HepG2 (cell line): ENCODE measurements around the gene SDK1. TPM values are rescaled to one million over a fixed set of nuclear protein-coding genes. Genes with fewer than 3 reads are reported as not detected.

ENCODE experiments used
- ATAC-seq: fragments of 200-7000 bp; cut with Tn5 transposase; 3 replicates; pipeline ENCODE4 v1.9.1; 2020; ENCODE audit warnings: mild to moderate bottlenecking, moderate library complexity
- BruUV-seq: library from RNA; stranded (reverse); fragments of 400-500 nt; replicated peaks from 2 replicates; lab custom pipeline; 2021; lab: Mats Ljungman, UMichigan
- CTCF ChIA-PET: fragments of 300-600 bp; formaldehyde crosslinking; extraction: SDS; loops from one replicate; lab custom pipeline; 2021; ENCODE audit warnings: low total read pairs, inconsistent platforms, low intra/inter-chr PET ratio; lab: Yijun Ruan, JAX
- POLR2A ChIA-PET: fragments of 350-600 bp; sonication (Branson Sonifier 250); formaldehyde crosslinking; loops from one replicate; lab custom pipeline; 2020; ENCODE audit warnings: antibody characterized with exemption, inconsistent platforms; lab: Yijun Ruan, JAX
- DNase-seq: peaks from one replicate; pipeline ENCODE4 v3.0.0-alpha.2; 2015; ENCODE audit warnings: low spot score
- FAIRE-seq: peaks from 3 replicates; lab custom pipeline; 2011; peaks lifted over from hg19 to GRCh38; lab: Jason Lieb, UNC
- H2AFZ ChIP-seq: one replicate; pipeline ENCODE4 v1.6.1; 2011; ENCODE audit warnings: low read length, inconsistent platforms
- H3K27ac ChIP-seq: fragments of 300-600 bp; 3 replicates; pipeline ENCODE4 v1.8.0; 2011; ENCODE audit warnings: mixed run types, mild to moderate bottlenecking, mixed read lengths, low read length, inconsistent platforms; ENCODE audit not compliant: insufficient read depth; ENCODE audit errors: extremely low read length
- H3K27me3 ChIP-seq, 2 experiments: fragments of 200-600 bp in 1 of 2; 2 replicates in 1 of 2; 3 replicates in 1 of 2; pipeline versions ENCODE4 v1.6.0 to v1.8.0; 2011; ENCODE audit warnings: low read length in 2 of 2, mild to moderate bottlenecking in 2 of 2, moderate library complexity in 2 of 2, inconsistent platforms in 1 of 2; ENCODE audit not compliant: insufficient read depth in 2 of 2, control insufficient read depth in 1 of 2
- H3K36me3 ChIP-seq, 2 experiments: fragments of 200-600 bp in 1 of 2; replicated peaks in 1 of 2; 2 replicates in 1 of 2; 3 replicates in 1 of 2; pipeline versions ENCODE4 v1.5.1 to v1.8.0; 2011; ENCODE audit warnings: low read length in 2 of 2, inconsistent platforms in 1 of 2; ENCODE audit not compliant: insufficient read depth in 2 of 2, control insufficient read depth in 1 of 2
- H3K4me1 ChIP-seq: 2 replicates; pipeline ENCODE4 v1.5.1; 2012; ENCODE audit warnings: low read length, inconsistent platforms; ENCODE audit not compliant: insufficient read depth
- H3K4me2 ChIP-seq: 2 replicates; pipeline ENCODE4 v1.6.0; 2011; ENCODE audit warnings: low read depth, low read length, inconsistent platforms
- H3K4me3 ChIP-seq, 3 experiments: fragments of 200-600 bp in 1 of 3; sonication (generic), shearing (Covaris generic) in 1 of 3; replicated peaks in 1 of 3; 2 replicates each; pipeline ENCODE4 v1.5.1; 2011 to 2016; ENCODE audit warnings: low read length in 3 of 3, inconsistent platforms in 2 of 3, low read depth in 2 of 3, mild to moderate bottlenecking in 2 of 3, control low read depth in 1 of 3, mixed read lengths in 1 of 3; ENCODE audit not compliant: insufficient read depth in 1 of 3
- H3K79me2 ChIP-seq: one replicate; pipeline ENCODE4 v1.6.1; 2011; ENCODE audit warnings: low read length, inconsistent platforms; ENCODE audit not compliant: insufficient read depth
- H3K9ac ChIP-seq: 2 replicates; pipeline ENCODE4 v1.6.0; 2011; ENCODE audit warnings: mild to moderate bottlenecking, low read depth, low read length, inconsistent platforms; ENCODE audit not compliant: insufficient read depth
- H3K9me3 ChIP-seq: 2 replicates; pipeline ENCODE4 v1.5.1; 2012; ENCODE audit warnings: mild to moderate bottlenecking, low read length
- H4K20me1 ChIP-seq: 2 replicates; pipeline ENCODE4 v1.6.0; 2011; ENCODE audit warnings: inconsistent platforms, mild to moderate bottlenecking, low read length, moderate library complexity; ENCODE audit not compliant: insufficient read depth
- CTCF ChIP-seq: sonication (generic); formaldehyde crosslinking; IDR thresholded peaks from 2 replicates; pipeline ENCODE4 v1.5.0; 2020; ENCODE audit warnings: mild to moderate bottlenecking, missing genetic modification reagents, moderate library complexity
- EP300 ChIP-seq, 3 experiments: sonication (generic) in 1 of 3; formaldehyde crosslinking in 1 of 3; IDR thresholded peaks; 2 replicates each; pipeline versions ENCODE4 v1.5.1 to v1.6.1; 2011 to 2020; ENCODE audit warnings: low read depth in 2 of 3, low read length in 2 of 3, borderline replicate concordance in 1 of 3, improper control_type of control experiment in 1 of 3, mild to moderate bottlenecking in 1 of 3, missing genetic modification reagents in 1 of 3, moderate library complexity in 1 of 3
- FOXC1 ChIP-seq: sonication (generic); formaldehyde crosslinking; IDR thresholded peaks from 2 replicates; pipeline ENCODE4 v1.8.0; 2022; ENCODE audit warnings: mild to moderate bottlenecking, missing genetic modification reagents, borderline replicate concordance
- GMEB2 ChIP-seq: IDR thresholded peaks from 2 replicates; pipeline ENCODE4 v1.6.1; 2016; ENCODE audit warnings: missing biosample characterization, missing genetic modification reagents, low read depth
- KDM3A ChIP-seq: IDR thresholded peaks from 2 replicates; pipeline ENCODE4 v1.6.1; 2018; ENCODE audit warnings: low read depth, missing compliant biosample characterization
- MAFF ChIP-seq: IDR thresholded peaks from 2 replicates; pipeline ENCODE4 v1.6.1; 2011; ENCODE audit warnings: low read depth, low read length, improper control_type of control experiment
- MAFK ChIP-seq, 2 experiments: IDR thresholded peaks in 1 of 2; conservative IDR thresholded peaks in 1 of 2; 2 replicates each; pipeline ENCODE4 v1.6.1; 2011; ENCODE audit warnings: improper control_type of control experiment in 2 of 2, low read length in 2 of 2
- MATR3 ChIP-seq: sonication (generic); formaldehyde crosslinking; IDR thresholded peaks from 2 replicates; pipeline ENCODE4 v1.4.0; 2020; ENCODE audit warnings: missing genetic modification reagents
- MTA3 ChIP-seq: sonication (generic); formaldehyde crosslinking; IDR thresholded peaks from 2 replicates; pipeline ENCODE4 v1.4.0; 2020; ENCODE audit warnings: missing genetic modification reagents
- NONO ChIP-seq, 2 experiments: fragments of 450-650 bp in 1 of 2; sonication (generic) in 1 of 2; formaldehyde crosslinking in 1 of 2; IDR thresholded peaks in 1 of 2; conservative IDR thresholded peaks in 1 of 2; 2 replicates each; pipeline versions ENCODE4 v1.6.1 to v1.8.0; 2017 to 2022; ENCODE audit warnings: mild to moderate bottlenecking in 1 of 2, missing genetic modification reagents in 1 of 2, moderate library complexity in 1 of 2
- SRY ChIP-seq: sonication (generic); formaldehyde crosslinking; IDR thresholded peaks from 2 replicates; pipeline ENCODE4 v1.8.0; 2022; ENCODE audit warnings: mild to moderate bottlenecking, missing genetic modification reagents
- TMF1 ChIP-seq: sonication (generic); formaldehyde crosslinking; IDR thresholded peaks from 2 replicates; pipeline ENCODE4 v1.8.1; 2022; ENCODE audit warnings: low read depth, missing genetic modification reagents
- ZBTB20 ChIP-seq: sonication (generic); formaldehyde crosslinking; IDR thresholded peaks from 2 replicates; pipeline ENCODE4 v1.8.1; 2023; ENCODE audit warnings: missing genetic modification reagents, low read depth, mild to moderate bottlenecking, borderline replicate concordance
- ZC3H13 ChIP-seq: sonication (generic); formaldehyde crosslinking; IDR thresholded peaks from 2 replicates; pipeline ENCODE4 v1.8.1; 2023; ENCODE audit warnings: mild to moderate bottlenecking, missing genetic modification reagents, moderate library complexity
- ZEB1 ChIP-seq: IDR thresholded peaks from 2 replicates; pipeline ENCODE4 v1.6.1; 2012; ENCODE audit warnings: mild to moderate bottlenecking, low read depth, inconsistent platforms; ENCODE audit not compliant: insufficient replicate concordance
- ZNF30 ChIP-seq: sonication (generic); formaldehyde crosslinking; IDR thresholded peaks from 2 replicates; pipeline ENCODE4 v1.5.0; 2020; ENCODE audit warnings: mild to moderate bottlenecking, missing genetic modification reagents
- ZNF567 ChIP-seq: sonication (generic); formaldehyde crosslinking; IDR thresholded peaks from 2 replicates; pipeline ENCODE4 v1.8.1; 2023; ENCODE audit warnings: mild to moderate bottlenecking, missing genetic modification reagents, borderline replicate concordance
- ZSCAN22 ChIP-seq: sonication (generic); formaldehyde crosslinking; IDR thresholded peaks from 2 replicates; pipeline ENCODE4 v1.4.0; 2020; ENCODE audit warnings: mild to moderate bottlenecking, missing genetic modification reagents
- WGBS: methylation state at CpG from one replicate; pipeline ENCODE4 v1.1.6; 2017; ENCODE audit warnings: low lambda C conversion rate; 5-methylcytosine and 5-hydroxymethylcytosine counted together
- in situ Hi-C: cut with HindIII; loops from 2 replicates; pipeline ENCODE4 v1.10.0; 2017; ENCODE audit warnings: low pct_unique_long_range_greater_than_20kb; ENCODE audit not compliant: extremely low pct_ligation_motif_present
- intact Hi-C: fragments of 100-400 bp; cut with micrococcal nuclease; formaldehyde crosslinking; loops from one replicate; pipeline ENCODE4 v1.10.0; 2022; ENCODE audit not compliant: unreplicated experiment
- polyA plus RNA-seq, 8 experiments: library from polyadenylated mRNA; depleted of rRNA in 3 of 8; stranded (reverse) in 7 of 8; unstranded in 1 of 8; fragments of >200 nt; fragmentation: Illumina TruSeq in 4 of 8; extraction: Trizol in 4 of 8; gene quantifications; 2 replicates each; pipeline versions ENCODE4 v1.2.1 to v1.2.3, GENCODE V29; 2011 to 2016; ENCODE audit warnings: low read depth in 4 of 8, missing spikeins in 1 of 8, mixed read lengths in 1 of 8; ENCODE audit not compliant: insufficient read depth in 1 of 8
- total RNA-seq, 5 experiments: library from RNA; depleted of rRNA; stranded (reverse); fragments of >200 nt; fragmentation: Illumina TruSeq; extraction: Trizol; gene quantifications; 2 replicates each; pipeline ENCODE4 v1.2.3, GENCODE V29; 2016; ENCODE audit warnings: low read depth in 1 of 5
- TF ChIP-seq, protein P1 (sequence below): IDR thresholded peaks from 2 replicates; pipeline ENCODE4 v1.6.1; 2012; ENCODE audit warnings: inconsistent platforms
- TF ChIP-seq, protein P2 (sequence below): sonication (generic); formaldehyde crosslinking; IDR thresholded peaks from 2 replicates; pipeline ENCODE4 v1.4.0; 2020; ENCODE audit warnings: missing genetic modification reagents

The SDK1 gene
- total and polyA plus RNA-seq, 2 of the 13 experiments (the other 11 are each of a cell fraction or from before 2014, with no cell fraction given): 0.35 to 2.4 TPM

GRCh38 chr7:3289996-3290395 lies 11.1 kb upstream of the SDK1 start (continued):
- no peak for TF ChIP-seq TMF1
- TF ChIP-seq KDM3A: no peak
- TF ChIP-seq ZNF567 (CRISPR knock-in tag): no peak
- TF ChIP-seq, protein P1, sequence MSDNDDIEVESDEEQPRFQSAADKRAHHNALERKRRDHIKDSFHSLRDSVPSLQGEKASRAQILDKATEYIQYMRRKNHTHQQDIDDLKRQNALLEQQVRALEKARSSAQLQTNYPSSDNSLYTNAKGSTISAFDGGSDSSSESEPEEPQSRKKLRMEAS: no peak
- TF ChIP-seq, protein P2, sequence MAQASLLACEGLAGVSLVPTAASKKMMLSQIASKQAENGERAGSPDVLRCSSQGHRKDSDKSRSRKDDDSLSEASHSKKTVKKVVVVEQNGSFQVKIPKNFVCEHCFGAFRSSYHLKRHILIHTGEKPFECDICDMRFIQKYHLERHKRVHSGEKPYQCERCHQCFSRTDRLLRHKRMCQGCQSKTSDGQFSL (CRISPR knock-in tag): no peak
- no peak for TF ChIP-seq ZSCAN22 (CRISPR knock-in tag)
- TF ChIP-seq CTCF (CRISPR knock-in tag): no peak
- no peak for TF ChIP-seq ZEB1
- no peak for TF ChIP-seq ZBTB20 (CRISPR knock-in tag)

GRCh38 chr7:3292694-3293093 lies 8.4 kb upstream of the SDK1 start:
- intact Hi-C loops: no loop called here
- 48% methylated on average over 7 of the region's 7 CpGs for WGBS
- ChIA-PET POLR2A (no interaction called here), CTCF (no interaction called here)
- Histone ChIP-seq H3K79me2 (no peaks in the 10 kb centered on the region), H3K27me3 (no peaks in the 10 kb centered on the region), H3K4me1 (no peaks in the 10 kb centered on the region), H3K9ac (no peak overlapping the region), H2AFZ (no peak overlapping the region), H3K36me3 (no peaks in the 10 kb centered on the region), H4K20me1 (no peaks in the 10 kb centered on the region), H3K9me3 (no peaks in the 10 kb centered on the region), H3K4me3 (no peak overlapping the region), H3K4me2 (no peak overlapping the region), H3K27ac (no peak overlapping the region)
- DNase-seq: no peak
- FAIRE-seq: no peak
- ATAC-seq: no peak
- in situ Hi-C loops: no loop called here
- no TSS peak for BruUV-seq
- no peak for TF ChIP-seq MATR3
- TF ChIP-seq MAFK (conservative IDR thresholded peaks at IDR 0.05 in 1 of 2, IDR thresholded peaks at IDR 0.05 in 1 of 2; ENCODE audit: low read length in 2 of 2): peak; percentile 68 to 72; a peak in 3 of 4 replicates
- TF ChIP-seq SRY: no peak
- TF ChIP-seq MTA3: no peak
- no peak for TF ChIP-seq EP300 (IDR thresholded peaks at IDR 0.05; ENCODE audit: low read depth in 2 of 2, low read length in 2 of 2)
- no peak for TF ChIP-seq EP300 (CRISPR knock-in tag; IDR thresholded peaks at IDR 0.05; ENCODE audit: borderline replicate concordance)
- TF ChIP-seq NONO (IDR thresholded peaks at IDR 0.05): no peak
- TF ChIP-seq NONO (CRISPR knock-in tag; conservative IDR thresholded peaks at IDR 0.05): no peak
- TF ChIP-seq ZNF30 (CRISPR knock-in tag): no peak
- TF ChIP-seq MAFF: peak; percentile 59
- TF ChIP-seq ZC3H13 (CRISPR knock-in tag): no peak
- TF ChIP-seq GMEB2 (CRISPR knock-in tag): no peak
- TF ChIP-seq FOXC1: no peak
